ENCODE measurements around the gene FBRS. TPM values are rescaled to one million over a fixed set of nuclear protein-coding genes. Genes with fewer than 3 reads are reported as not detected.
A peak's percentile ranks its signal among the peaks of the same experiment; 100 is the strongest.

Gene FBRS
- total and polyA plus RNA-seq, 2 of the 13 experiments (the other 11 are each of a cell fraction or from before 2014, with no cell fraction given) = 13.7 to 16.2 TPM

- TF ChIP-seq, protein P1, sequence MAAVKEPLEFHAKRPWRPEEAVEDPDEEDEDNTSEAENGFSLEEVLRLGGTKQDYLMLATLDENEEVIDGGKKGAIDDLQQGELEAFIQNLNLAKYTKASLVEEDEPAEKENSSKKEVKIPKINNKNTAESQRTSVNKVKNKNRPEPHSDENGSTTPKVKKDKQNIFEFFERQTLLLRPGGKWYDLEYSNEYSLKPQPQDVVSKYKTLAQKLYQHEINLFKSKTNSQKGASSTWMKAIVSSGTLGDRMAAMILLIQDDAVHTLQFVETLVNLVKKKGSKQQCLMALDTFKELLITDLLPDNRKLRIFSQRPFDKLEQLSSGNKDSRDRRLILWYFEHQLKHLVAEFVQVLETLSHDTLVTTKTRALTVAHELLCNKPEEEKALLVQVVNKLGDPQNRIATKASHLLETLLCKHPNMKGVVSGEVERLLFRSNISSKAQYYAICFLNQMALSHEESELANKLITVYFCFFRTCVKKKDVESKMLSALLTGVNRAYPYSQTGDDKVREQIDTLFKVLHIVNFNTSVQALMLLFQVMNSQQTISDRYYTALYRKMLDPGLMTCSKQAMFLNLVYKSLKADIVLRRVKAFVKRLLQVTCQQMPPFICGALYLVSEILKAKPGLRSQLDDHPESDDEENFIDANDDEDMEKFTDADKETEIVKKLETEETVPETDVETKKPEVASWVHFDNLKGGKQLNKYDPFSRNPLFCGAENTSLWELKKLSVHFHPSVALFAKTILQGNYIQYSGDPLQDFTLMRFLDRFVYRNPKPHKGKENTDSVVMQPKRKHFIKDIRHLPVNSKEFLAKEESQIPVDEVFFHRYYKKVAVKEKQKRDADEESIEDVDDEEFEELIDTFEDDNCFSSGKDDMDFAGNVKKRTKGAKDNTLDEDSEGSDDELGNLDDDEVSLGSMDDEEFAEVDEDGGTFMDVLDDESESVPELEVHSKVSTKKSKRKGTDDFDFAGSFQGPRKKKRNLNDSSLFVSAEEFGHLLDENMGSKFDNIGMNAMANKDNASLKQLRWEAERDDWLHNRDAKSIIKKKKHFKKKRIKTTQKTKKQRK (IDR thresholded peaks at IDR 0.05; ENCODE audit: low read length) = 0 out of 2 replicates have a peak, but pooled peaks have one; percentile 35
- TF ChIP-seq ZBTB46 (CRISPR knock-in tag; IDR thresholded peaks at IDR 0.05; ENCODE audit: borderline replicate concordance) = 0 out of 2 replicates have a peak, but pooled peaks have one; percentile 25
- no peak for TF ChIP-seq RAD51 (IDR thresholded peaks at IDR 0.05; ENCODE audit: borderline replicate concordance)
- no peak; the same call in 1 of the 2 replicates for TF ChIP-seq ZNF446 (CRISPR knock-in tag; IDR thresholded peaks at IDR 0.05)
- TF ChIP-seq MEF2D (CRISPR knock-in tag; IDR thresholded peaks at IDR 0.05) = peak; percentile 70; the same call in 1 of the 2 replicates
- TF ChIP-seq HHEX (CRISPR knock-in tag; IDR thresholded peaks at IDR 0.05) = no peak
- TF ChIP-seq, protein P2, sequence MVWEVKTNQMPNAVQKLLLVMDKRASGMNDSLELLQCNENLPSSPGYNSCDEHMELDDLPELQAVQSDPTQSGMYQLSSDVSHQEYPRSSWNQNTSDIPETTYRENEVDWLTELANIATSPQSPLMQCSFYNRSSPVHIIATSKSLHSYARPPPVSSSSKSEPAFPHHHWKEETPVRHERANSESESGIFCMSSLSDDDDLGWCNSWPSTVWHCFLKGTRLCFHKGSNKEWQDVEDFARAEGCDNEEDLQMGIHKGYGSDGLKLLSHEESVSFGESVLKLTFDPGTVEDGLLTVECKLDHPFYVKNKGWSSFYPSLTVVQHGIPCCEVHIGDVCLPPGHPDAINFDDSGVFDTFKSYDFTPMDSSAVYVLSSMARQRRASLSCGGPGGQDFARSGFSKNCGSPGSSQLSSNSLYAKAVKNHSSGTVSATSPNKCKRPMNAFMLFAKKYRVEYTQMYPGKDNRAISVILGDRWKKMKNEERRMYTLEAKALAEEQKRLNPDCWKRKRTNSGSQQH (CRISPR knock-in tag; IDR thresholded peaks at IDR 0.05; ENCODE audit: low read depth) = peak; percentile 37; the same call in 1 of the 2 replicates
- TF ChIP-seq KLF6 (CRISPR knock-in tag; IDR thresholded peaks at IDR 0.05) = no peak
- no peak for TF ChIP-seq MBNL3 (CRISPR knock-in tag; conservative IDR thresholded peaks at IDR 0.05)
- TF ChIP-seq MAZ (IDR thresholded peaks at IDR 0.05; ENCODE audit: borderline replicate concordance, low read depth, low read length) = peak; percentile 56
- TF ChIP-seq MAZ (CRISPR knock-in tag; IDR thresholded peaks at IDR 0.05; ENCODE audit: low read depth) = peak; percentile 92
- peak; percentile 83; the same call in 1 of the 2 replicates for TF ChIP-seq ZNF276 (CRISPR knock-in tag; IDR thresholded peaks at IDR 0.05; ENCODE audit: low read depth)
- TF ChIP-seq, protein P3, sequence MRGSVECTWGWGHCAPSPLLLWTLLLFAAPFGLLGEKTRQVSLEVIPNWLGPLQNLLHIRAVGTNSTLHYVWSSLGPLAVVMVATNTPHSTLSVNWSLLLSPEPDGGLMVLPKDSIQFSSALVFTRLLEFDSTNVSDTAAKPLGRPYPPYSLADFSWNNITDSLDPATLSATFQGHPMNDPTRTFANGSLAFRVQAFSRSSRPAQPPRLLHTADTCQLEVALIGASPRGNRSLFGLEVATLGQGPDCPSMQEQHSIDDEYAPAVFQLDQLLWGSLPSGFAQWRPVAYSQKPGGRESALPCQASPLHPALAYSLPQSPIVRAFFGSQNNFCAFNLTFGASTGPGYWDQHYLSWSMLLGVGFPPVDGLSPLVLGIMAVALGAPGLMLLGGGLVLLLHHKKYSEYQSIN (CRISPR knock-in tag; IDR thresholded peaks at IDR 0.05; ENCODE audit: borderline replicate concordance) = no peak
- TF ChIP-seq BORCS8-MEF2B (CRISPR knock-in tag; IDR thresholded peaks at IDR 0.05) = peak; percentile 67
- TF ChIP-seq PAF1 (CRISPR knock-in tag; IDR thresholded peaks at IDR 0.05) = no peak
- peak; percentile 47 for TF ChIP-seq RXRA (CRISPR knock-in tag; IDR thresholded peaks at IDR 0.05)
- peak; percentile 60 for TF ChIP-seq IRF2 (CRISPR knock-in tag; IDR thresholded peaks at IDR 0.05)
- TF ChIP-seq, protein P4, sequence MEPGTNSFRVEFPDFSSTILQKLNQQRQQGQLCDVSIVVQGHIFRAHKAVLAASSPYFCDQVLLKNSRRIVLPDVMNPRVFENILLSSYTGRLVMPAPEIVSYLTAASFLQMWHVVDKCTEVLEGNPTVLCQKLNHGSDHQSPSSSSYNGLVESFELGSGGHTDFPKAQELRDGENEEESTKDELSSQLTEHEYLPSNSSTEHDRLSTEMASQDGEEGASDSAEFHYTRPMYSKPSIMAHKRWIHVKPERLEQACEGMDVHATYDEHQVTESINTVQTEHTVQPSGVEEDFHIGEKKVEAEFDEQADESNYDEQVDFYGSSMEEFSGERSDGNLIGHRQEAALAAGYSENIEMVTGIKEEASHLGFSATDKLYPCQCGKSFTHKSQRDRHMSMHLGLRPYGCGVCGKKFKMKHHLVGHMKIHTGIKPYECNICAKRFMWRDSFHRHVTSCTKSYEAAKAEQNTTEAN (CRISPR knock-in tag; conservative IDR thresholded peaks at IDR 0.05) = 0 out of 2 replicates have a peak, but pooled peaks have one; percentile 28
Measured at GRCh38 chr16:30657866-30658730, at the start of gene FBRS (continued).
